Parathyroid adenoma (tissue), 2 donors: ENCODE data around the gene LARP4B.

Source experiments
- H2AFZ ChIP-seq: fragments of 300-600 bp; sonication (generic); one replicate; pipeline ENCODE4 v1.7.0; 2017; ENCODE audit warnings: antibody characterized with exemption, mild to moderate bottlenecking
- H3K27ac ChIP-seq: fragments of 300-600 bp; sonication (generic); one replicate; pipeline ENCODE4 v1.7.0; 2017
- H3K27me3 ChIP-seq: fragments of 300-600 bp; sonication (generic); one replicate; pipeline ENCODE4 v1.7.0; 2017; ENCODE audit warnings: low read length; ENCODE audit not compliant: control insufficient read depth, insufficient read depth
- H3K36me3 ChIP-seq: fragments of 300-600 bp; sonication (generic); one replicate; pipeline ENCODE4 v1.7.0; 2017; ENCODE audit warnings: low read length; ENCODE audit not compliant: control insufficient read depth, insufficient read depth
- H3K4me1 ChIP-seq: fragments of 300-600 bp; sonication (generic); one replicate; pipeline ENCODE4 v1.7.0; 2017; ENCODE audit warnings: control low read depth
- H3K4me2 ChIP-seq: fragments of 300-600 bp; sonication (generic); one replicate; pipeline ENCODE4 v1.7.0; 2017; ENCODE audit warnings: low read length
- H3K4me3 ChIP-seq: fragments of 300-600 bp; sonication (generic); one replicate; pipeline ENCODE4 v1.7.0; 2017; ENCODE audit warnings: low read depth, low read length
- H3K79me2 ChIP-seq: fragments of 300-600 bp; sonication (generic); one replicate; pipeline ENCODE4 v1.7.0; 2017; ENCODE audit warnings: control low read depth
- H3K9ac ChIP-seq: fragments of 300-600 bp; sonication (generic); one replicate; pipeline ENCODE4 v1.7.0; 2017; ENCODE audit warnings: mild to moderate bottlenecking
- H3K9me3 ChIP-seq: fragments of 300-600 bp; sonication (generic); one replicate; pipeline ENCODE4 v1.7.0; 2017; ENCODE audit warnings: low read length; ENCODE audit not compliant: control insufficient read depth
- CTCF ChIP-seq: fragments of 300-600 bp; sonication (generic); IDR thresholded peaks from one replicate; pipeline ENCODE4 v1.7.0; 2017; ENCODE audit warnings: antibody characterized with exemption, mild to moderate bottlenecking
- donor health status: primary hyperparathyroidism.

Gene LARP4B

GRCh38 chr10:812787-813186, 118.7 kb downstream of the LARP4B start:
- Histone ChIP-seq H3K9me3 (no peaks in the 10 kb centered on the region), H3K27me3 (no peaks in the 10 kb centered on the region), H3K9ac (no peak overlapping the region), H3K4me2 (no peak overlapping the region), H3K36me3 (no peaks in the 10 kb centered on the region), H3K27ac (no peak overlapping the region), H3K4me3 (no peak overlapping the region), H3K79me2 (peaks cover 7% of the 10 kb centered on the region), H3K4me1 (no peaks in the 10 kb centered on the region), H2AFZ (no peak overlapping the region)
- no peak for TF ChIP-seq CTCF

- Histone ChIP-seq H3K4me3 (no peak overlapping the region), H3K36me3 (no peaks in the 10 kb centered on the region), H3K27me3 (no peaks in the 10 kb centered on the region), H3K79me2 (peaks cover 7% of the 10 kb centered on the region), H3K27ac (no peak overlapping the region), H3K9ac (no peak overlapping the region), H3K4me1 (no peaks in the 10 kb centered on the region), H3K9me3 (no peaks in the 10 kb centered on the region), H3K4me2 (no peak overlapping the region), H2AFZ (no peak overlapping the region)
- TF ChIP-seq CTCF, result no peak
Measured at GRCh38 chr10:811379-812175, 119.9 kb downstream of the LARP4B start.

- Histone ChIP-seq H3K4me1 (no peaks in the 10 kb centered on the region), H3K9me3 (no peaks in the 10 kb centered on the region), H3K4me2 (no peak overlapping the region), H3K27ac (no peak overlapping the region), H3K9ac (no peak overlapping the region), H3K36me3 (no peaks in the 10 kb centered on the region), H3K27me3 (no peaks in the 10 kb centered on the region), H3K4me3 (no peak overlapping the region), H3K79me2 (peaks cover 5% of the 10 kb centered on the region), H2AFZ (no peak overlapping the region)
- peak; percentile 24 for TF ChIP-seq CTCF
Measured at GRCh38 chr10:810351-810846, 121.1 kb downstream of the LARP4B start.

- Histone ChIP-seq H3K4me1 (no peaks in the 10 kb centered on the region), H3K79me2 (peaks cover under 1% of the 10 kb centered on the region), H3K9ac (no peak overlapping the region), H3K27ac (no peak overlapping the region), H2AFZ (no peak overlapping the region), H3K27me3 (no peaks in the 10 kb centered on the region), H3K4me2 (no peak overlapping the region), H3K36me3 (no peaks in the 10 kb centered on the region), H3K9me3 (no peaks in the 10 kb centered on the region), H3K4me3 (no peak overlapping the region)
- no peak for TF ChIP-seq CTCF
Measured at GRCh38 chr10:809671-810350, 121.7 kb downstream of the LARP4B start.
